ENCODE results near the gene TCF7L1.

GRCh38 chr2:85251070-85251616 lies 118.0 kb downstream of the TCF7L1 start:
- no peak for TF ChIP-seq CTCF (conservative IDR thresholded peaks at IDR 0.05)
- TF ChIP-seq EZH2 (IDR thresholded peaks at IDR 0.05; ENCODE audit: low read depth): no peak
